PC-9 (cell line): ENCODE measurements around the gene SNAPC3. TPM values are rescaled to one million over a fixed set of nuclear protein-coding genes. Genes with fewer than 3 reads are reported as not detected.

Experiments
- BruUV-seq: library from RNA; stranded (reverse); fragments of 400-500 nt; replicated peaks from 2 replicates; lab custom pipeline; 2021; lab: Mats Ljungman, UMichigan
- CTCF ChIA-PET: fragments of 300-600 bp; sonication (Branson Sonifier 250); formaldehyde crosslinking; loops from one replicate; lab custom pipeline; 2022; ENCODE audit warnings: antibody characterized with exemption; lab: Charles Lee
- POLR2A ChIA-PET: fragments of 300-600 bp; sonication (Branson Sonifier 250); formaldehyde crosslinking; loops from one replicate; lab custom pipeline; 2022; ENCODE audit warnings: antibody characterized with exemption; ENCODE audit not compliant: unreplicated experiment; lab: Charles Lee
- DNase-seq, 2 experiments: peaks; one replicate each; pipeline versions ENCODE4 v3.0.0 to v3.0.0-alpha.2; 2015 to 2022; ENCODE audit warnings: mixed read lengths in 1 of 2
- H2AFZ ChIP-seq: fragments of 200-600 bp; sonication (generic); 2 replicates; pipeline ENCODE4 v1.8.1; 2017; ENCODE audit warnings: antibody characterized with exemption
- H3F3A ChIP-seq: fragments of 200-600 bp; sonication (generic); 2 replicates; pipeline ENCODE4 v1.8.1; 2017; ENCODE audit warnings: antibody characterized with exemption, mild to moderate bottlenecking, low read depth; ENCODE audit not compliant: insufficient read depth
- H3K27ac ChIP-seq: fragments of 200-600 bp; sonication (generic); 2 replicates; pipeline ENCODE4 v1.6.1; 2016; ENCODE audit warnings: mixed run types
- H3K27me3 ChIP-seq: fragments of 200-600 bp; sonication (generic); 2 replicates; pipeline ENCODE4 v1.6.1; 2016; ENCODE audit warnings: low read depth, mixed run types; ENCODE audit not compliant: insufficient read depth
- H3K36me3 ChIP-seq: fragments of 200-600 bp; sonication (generic); 2 replicates; pipeline ENCODE4 v1.6.1; 2016; ENCODE audit warnings: low read depth, mixed run types
- H3K4me1 ChIP-seq: fragments of 200-600 bp; sonication (generic); replicated peaks from 2 replicates; pipeline ENCODE4 v1.6.1; 2016; ENCODE audit warnings: mixed run types; ENCODE audit not compliant: insufficient read depth
- H3K4me2 ChIP-seq: fragments of 200-600 bp; sonication (generic); 2 replicates; pipeline ENCODE4 v1.6.1; 2017; ENCODE audit warnings: mixed run types
- H3K4me3 ChIP-seq: fragments of 200-600 bp; sonication (generic); 2 replicates; pipeline ENCODE4 v1.6.1; 2016; ENCODE audit warnings: mixed run types
- H3K79me2 ChIP-seq: fragments of 200-600 bp; sonication (generic); 2 replicates; pipeline ENCODE4 v1.6.1; 2017; ENCODE audit warnings: low read depth, mixed run types
- H3K9me2 ChIP-seq: fragments of 200-600 bp; sonication (generic); 2 replicates; pipeline ENCODE4 v1.8.1; 2017; ENCODE audit warnings: mild to moderate bottlenecking; ENCODE audit not compliant: insufficient read depth
- H3K9me3 ChIP-seq: fragments of 200-600 bp; sonication (generic); 2 replicates; pipeline ENCODE4 v1.8.1; 2016; ENCODE audit warnings: low read depth; ENCODE audit not compliant: insufficient read depth
- H4K20me1 ChIP-seq: fragments of 200-600 bp; sonication (generic); 2 replicates; pipeline ENCODE4 v1.8.1; 2017; ENCODE audit not compliant: insufficient read depth
- EZH2 ChIP-seq: fragments of 200-600 bp; sonication (generic); IDR thresholded peaks from 2 replicates; pipeline ENCODE4 v1.8.0; 2017; ENCODE audit warnings: antibody characterized with exemption, low read depth
- intact Hi-C: fragments of 100-400 bp; cut with micrococcal nuclease; formaldehyde crosslinking; loops from one replicate; pipeline ENCODE4 v1.10.0; 2022; ENCODE audit not compliant: unreplicated experiment
- total RNA-seq: library from RNA; stranded (reverse); gene quantifications from 2 replicates; pipeline ENCODE4 v1.2.3, GENCODE V29; 2021
- TF ChIP-seq, protein P1 (sequence below): fragments of 200-600 bp; sonication (generic); conservative IDR thresholded peaks from 2 replicates; pipeline ENCODE4 v1.6.1; 2017; ENCODE audit warnings: mixed run types, antibody characterized with exemption, mild to moderate bottlenecking, moderate library complexity

Gene SNAPC3
- total RNA-seq, 1 experiment from 2014 or later: 11.3 TPM

DNA sequence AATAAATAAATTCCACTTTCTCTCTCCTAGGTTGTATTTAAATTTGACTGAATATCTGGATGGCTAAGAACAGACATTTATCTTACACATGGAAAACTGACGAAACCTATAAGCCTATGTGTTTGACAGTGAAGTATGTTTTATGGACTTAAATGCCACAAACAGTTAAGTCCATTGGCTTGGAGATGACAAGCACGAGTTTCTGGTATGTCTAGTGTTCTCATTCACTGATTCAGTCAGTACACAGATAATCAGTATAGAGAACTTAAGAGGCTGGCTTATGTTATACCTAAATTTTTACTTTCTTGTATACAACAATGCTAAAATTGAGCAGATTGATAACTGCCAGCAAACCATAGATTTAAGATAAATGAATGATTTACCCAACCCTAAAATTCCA is 38.9 kb downstream of the SNAPC3 start:
- Histone ChIP-seq H4K20me1 (no peaks in the 10 kb centered on the region), H3K4me3 (no peak overlapping the region), H3K79me2 (no peaks in the 10 kb centered on the region), H2AFZ (no peak overlapping the region), H3K27ac (no peak overlapping the region), H3K27me3 (no peaks in the 10 kb centered on the region), H3K4me1 (no peaks in the 10 kb centered on the region), H3K9me3 (no peaks in the 10 kb centered on the region), H3F3A (no peaks in the 10 kb centered on the region), H3K36me3 (peaks cover 4% of the 10 kb centered on the region; the same call in 1 of the 2 replicates), H3K9me2 (no peaks in the 10 kb centered on the region), H3K4me2 (no peak overlapping the region)
- POLR2A ChIA-PET: no interaction called here
- no TSS peak for BruUV-seq
- intact Hi-C loops: no loop called here
- CTCF ChIA-PET: no interaction called here
- no peak for DNase-seq
- TF ChIP-seq, protein P1, sequence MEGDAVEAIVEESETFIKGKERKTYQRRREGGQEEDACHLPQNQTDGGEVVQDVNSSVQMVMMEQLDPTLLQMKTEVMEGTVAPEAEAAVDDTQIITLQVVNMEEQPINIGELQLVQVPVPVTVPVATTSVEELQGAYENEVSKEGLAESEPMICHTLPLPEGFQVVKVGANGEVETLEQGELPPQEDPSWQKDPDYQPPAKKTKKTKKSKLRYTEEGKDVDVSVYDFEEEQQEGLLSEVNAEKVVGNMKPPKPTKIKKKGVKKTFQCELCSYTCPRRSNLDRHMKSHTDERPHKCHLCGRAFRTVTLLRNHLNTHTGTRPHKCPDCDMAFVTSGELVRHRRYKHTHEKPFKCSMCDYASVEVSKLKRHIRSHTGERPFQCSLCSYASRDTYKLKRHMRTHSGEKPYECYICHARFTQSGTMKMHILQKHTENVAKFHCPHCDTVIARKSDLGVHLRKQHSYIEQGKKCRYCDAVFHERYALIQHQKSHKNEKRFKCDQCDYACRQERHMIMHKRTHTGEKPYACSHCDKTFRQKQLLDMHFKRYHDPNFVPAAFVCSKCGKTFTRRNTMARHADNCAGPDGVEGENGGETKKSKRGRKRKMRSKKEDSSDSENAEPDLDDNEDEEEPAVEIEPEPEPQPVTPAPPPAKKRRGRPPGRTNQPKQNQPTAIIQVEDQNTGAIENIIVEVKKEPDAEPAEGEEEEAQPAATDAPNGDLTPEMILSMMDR: no peak
- no peak for TF ChIP-seq EZH2

GRCh38 chr9:15468145-15468544 is 45.5 kb downstream of the SNAPC3 start:
- POLR2A ChIA-PET: no interaction called here
- CTCF ChIA-PET: no interaction called here
- intact Hi-C loops: no loop called here

DNA sequence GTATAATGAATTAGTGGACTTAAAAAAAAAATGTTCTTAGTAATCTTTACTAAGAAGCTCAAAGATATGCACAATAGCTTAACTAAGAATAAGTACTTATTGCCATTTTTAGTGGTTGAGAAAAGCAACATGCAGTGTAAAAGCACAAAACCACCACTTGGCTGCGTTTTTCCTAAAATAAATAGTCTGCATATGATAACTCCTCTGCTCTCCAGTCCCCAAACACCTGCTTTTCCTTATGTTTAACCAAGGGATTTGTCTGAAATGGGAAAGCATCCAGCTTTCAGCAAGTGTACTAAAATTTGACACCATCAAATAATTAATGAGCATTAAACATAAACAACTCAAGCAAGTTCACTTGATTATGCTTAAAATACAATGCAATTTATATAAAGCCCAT is 46.7 kb downstream of the SNAPC3 start:
- H3K9me3 ChIP-seq: no peaks in the 10 kb centered on the region
- H3K4me2 ChIP-seq: no peak overlapping the region
- no peaks in the 10 kb centered on the region for H3K9me2 ChIP-seq
- ChIA-PET CTCF (no interaction called here), POLR2A (no interaction called here)
- H3K36me3 ChIP-seq: no peaks in the 10 kb centered on the region; the same call in 1 of the 2 replicates
- no peak overlapping the region for H3K27ac ChIP-seq
- H2AFZ ChIP-seq: no peak overlapping the region
- no peaks in the 10 kb centered on the region for H3K27me3 ChIP-seq
- no peaks in the 10 kb centered on the region for H3F3A ChIP-seq
- H3K79me2 ChIP-seq: no peaks in the 10 kb centered on the region
- no peak overlapping the region for H3K4me3 ChIP-seq
- no peak for TF ChIP-seq EZH2
- TF ChIP-seq, protein P1: no peak
- no peak for DNase-seq
- no peaks in the 10 kb centered on the region for H4K20me1 ChIP-seq
- intact Hi-C loops: no loop called here
- H3K4me1 ChIP-seq: no peaks in the 10 kb centered on the region
- BruUV-seq: no TSS peak

More at GRCh38 chr9:15468145-15468544, 45.5 kb downstream of the SNAPC3 start:
- no peak for DNase-seq
- no peaks in the 10 kb centered on the region for H3F3A ChIP-seq
- H3K79me2 ChIP-seq: no peaks in the 10 kb centered on the region
- no peaks in the 10 kb centered on the region for H4K20me1 ChIP-seq
- H3K9me3 ChIP-seq: no peaks in the 10 kb centered on the region
- no peaks in the 10 kb centered on the region; the same call in 1 of the 2 replicates for H3K36me3 ChIP-seq
- H3K4me1 ChIP-seq: no peaks in the 10 kb centered on the region
- BruUV-seq: no TSS peak
- no peaks in the 10 kb centered on the region for H3K9me2 ChIP-seq
- H3K4me3 ChIP-seq: no peak overlapping the region
- TF ChIP-seq EZH2: no peak
- TF ChIP-seq, protein P1: no peak
- H3K4me2 ChIP-seq: no peak overlapping the region
- H2AFZ ChIP-seq: no peak overlapping the region
- no peaks in the 10 kb centered on the region for H3K27me3 ChIP-seq
- H3K27ac ChIP-seq: no peak overlapping the region
